ENCODE data around the gene SMAP2.
"Not testable (repeated sequence)": the region's sequence is repeated elsewhere in the genome, so short reads cannot be mapped to it uniquely, and the experiment has no call there.

The SMAP2 gene

DNA sequence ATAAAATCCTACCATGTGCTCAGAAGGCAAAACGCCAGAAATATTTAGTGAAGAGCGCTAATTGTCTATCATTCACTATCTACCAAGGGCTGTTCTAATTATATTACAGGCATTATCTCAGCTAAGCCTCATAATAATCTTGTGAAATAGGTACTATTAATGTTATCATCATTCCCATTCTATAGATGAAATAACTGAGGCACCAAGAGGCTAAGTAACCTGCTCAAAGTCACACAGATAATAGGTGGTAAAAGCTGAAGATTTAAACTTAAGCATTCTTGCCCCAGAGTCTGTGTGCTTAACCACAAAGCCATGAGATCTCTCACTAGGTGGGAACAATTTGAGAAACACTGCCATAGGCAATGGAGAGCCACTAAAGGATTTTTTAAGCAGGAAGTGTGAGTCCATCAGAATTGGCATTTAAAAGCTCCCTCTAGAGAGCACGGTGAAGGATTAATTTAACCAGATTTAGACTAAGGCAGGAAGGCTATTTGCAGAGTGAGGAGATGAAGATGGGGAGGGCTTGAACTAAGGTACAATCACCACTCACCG lies 1.7 kb upstream of the SMAP2 start:
- no peak for DNase-seq (ENCODE audit: low read depth in 2 of 3, low spot score in 1 of 3)

GRCh38 chr1:40372658-40373322 lies 737 bp upstream of the SMAP2 start:
- no peak for DNase-seq (ENCODE audit: low read depth in 2 of 3, low spot score in 1 of 3)

GRCh38 chr1:40377512-40377911 lies 4.0 kb downstream of the SMAP2 start:
- no peak for DNase-seq (ENCODE audit: low read depth in 2 of 3, low spot score in 1 of 3)

DNA sequence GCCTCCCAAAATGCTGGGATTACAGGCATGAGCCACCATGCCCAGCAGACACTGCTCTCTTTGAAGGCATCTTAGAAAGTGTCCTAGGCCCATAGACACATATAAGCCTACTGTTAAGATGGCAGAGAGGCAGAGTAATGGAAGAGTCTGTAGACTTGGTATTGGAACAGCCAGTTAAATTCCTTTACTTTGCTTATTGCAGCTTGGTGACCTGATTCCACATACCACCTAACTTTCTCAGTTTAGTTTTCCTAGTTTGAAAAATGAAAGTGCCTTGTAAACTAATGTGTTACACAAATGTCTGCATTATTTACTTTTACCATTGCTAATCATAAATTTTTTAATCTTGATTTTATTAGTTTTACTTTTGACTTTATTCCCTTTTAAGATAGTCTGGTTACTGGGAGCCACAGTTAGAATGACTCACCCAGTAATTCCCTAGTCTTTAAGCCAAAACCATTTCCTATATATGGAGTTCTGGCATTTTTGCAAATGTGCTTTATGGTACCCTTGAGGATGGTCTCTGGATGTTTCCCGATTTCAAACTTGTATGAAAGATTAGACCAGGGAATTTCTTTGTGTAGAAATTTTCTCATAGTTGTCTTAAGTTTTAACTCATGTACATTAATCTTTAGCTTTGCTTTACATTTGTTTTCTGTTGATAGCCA lies 6.4 kb downstream of the SMAP2 start:
- DNase-seq (ENCODE audit: low read depth in 2 of 3, low spot score in 1 of 3): no peak

GRCh38 chr1:40380817-40381216 lies 7.3 kb downstream of the SMAP2 start:
- no peak for DNase-seq (ENCODE audit: low read depth in 2 of 3, low spot score in 1 of 3)

DNA sequence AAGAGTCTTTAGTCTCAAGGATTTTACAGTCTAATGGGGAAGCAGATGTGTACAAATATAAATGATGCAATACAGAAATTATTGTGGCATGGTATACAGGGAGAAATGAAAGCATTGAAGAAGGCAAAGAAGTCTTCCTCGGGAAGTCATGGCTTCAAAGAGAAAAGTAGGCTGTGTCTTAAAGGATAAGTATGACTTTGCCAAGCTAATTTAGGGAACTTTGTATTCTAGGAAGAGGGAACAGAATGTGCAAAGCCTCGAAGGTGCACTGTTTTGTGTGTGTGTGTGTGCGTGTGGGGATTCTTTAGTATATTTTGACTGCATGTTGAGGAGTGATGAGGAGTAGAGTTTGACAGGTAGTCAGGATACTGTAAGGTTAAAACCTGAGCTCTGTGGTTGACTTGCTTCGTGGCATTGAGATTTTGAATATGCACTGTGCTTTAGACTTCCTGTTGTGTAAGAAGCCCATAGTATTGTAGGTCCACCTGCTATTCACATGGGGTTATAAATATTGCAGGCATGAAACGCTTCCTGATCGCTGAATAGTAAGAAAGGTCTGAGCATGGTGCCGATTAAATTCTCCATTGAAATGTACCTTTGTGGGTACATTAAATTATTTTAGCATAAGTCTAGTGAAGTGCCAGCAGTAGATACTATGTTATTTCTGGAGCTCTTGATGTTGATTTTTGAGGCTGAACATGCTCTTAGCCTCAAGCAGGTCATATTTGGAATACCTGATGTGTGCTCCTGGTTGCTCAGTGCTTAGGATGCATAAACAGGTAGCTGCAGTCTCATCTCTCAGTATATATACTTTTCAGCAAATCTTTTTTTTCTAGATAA lies 8.0 kb downstream of the SMAP2 start:
- DNase-seq (ENCODE audit: low read depth in 2 of 3, low spot score in 1 of 3): no peak

GRCh38 chr1:40382108-40382460 lies 8.6 kb downstream of the SMAP2 start:
- DNase-seq (ENCODE audit: low read depth in 2 of 3, low spot score in 1 of 3): no peak

GRCh38 chr1:40382601-40383000 lies 9.1 kb downstream of the SMAP2 start:
- DNase-seq (ENCODE audit: low read depth in 2 of 3, low spot score in 1 of 3): no peak

DNA sequence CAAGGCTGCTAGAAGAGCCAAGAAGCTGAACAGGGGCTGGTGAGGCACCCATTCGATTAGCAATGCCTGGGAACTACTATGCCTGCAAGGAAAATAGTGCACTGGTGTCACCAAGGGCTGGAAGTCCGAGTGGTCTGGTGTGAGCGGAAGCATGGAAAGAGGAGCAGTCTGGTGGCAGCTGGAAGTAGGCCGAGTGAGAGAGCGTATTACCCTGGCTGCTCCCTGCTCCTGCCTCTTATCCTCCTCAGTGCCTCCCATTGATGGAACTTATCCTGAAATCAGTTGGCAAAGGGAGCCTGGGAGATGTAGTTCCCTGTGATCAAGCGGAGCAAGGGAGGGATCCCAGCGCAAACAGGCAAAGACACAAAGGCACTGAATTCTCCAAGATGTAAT lies 9.6 kb downstream of the SMAP2 start:
- DNase-seq (ENCODE audit: low read depth in 2 of 3, low spot score in 1 of 3): no peak

GRCh38 chr1:40383488-40384412 lies 10.2 kb downstream of the SMAP2 start:
- DNase-seq (ENCODE audit: low read depth in 2 of 3, low spot score in 1 of 3): no peak

- no peak for DNase-seq (ENCODE audit: low read depth in 2 of 3, low spot score in 1 of 3)
Observed at GRCh38 chr1:40384413-40384762, 10.9 kb downstream of the SMAP2 start.

DNA sequence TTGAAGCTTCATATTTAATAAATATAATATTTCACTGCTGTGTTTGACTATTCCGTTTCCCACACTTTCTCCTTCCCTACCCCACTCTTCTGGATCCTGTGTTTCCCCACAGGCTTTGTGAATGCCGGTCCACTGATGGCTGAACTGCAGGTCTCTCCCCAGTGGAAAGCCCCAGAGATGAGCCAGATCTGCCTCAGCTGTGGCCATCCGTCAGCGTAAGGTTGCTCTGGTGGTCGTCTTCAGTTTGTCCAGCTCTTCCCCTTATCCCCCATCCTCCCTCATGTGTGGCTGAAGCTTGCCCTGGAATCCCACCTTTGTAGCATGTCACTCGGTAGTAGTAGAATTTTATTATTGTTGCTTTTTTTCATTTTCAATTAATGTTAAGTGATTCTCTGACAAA lies 11.4 kb downstream of the SMAP2 start:
- DNase-seq (ENCODE audit: low read depth in 2 of 3, low spot score in 1 of 3): no peak

DNA sequence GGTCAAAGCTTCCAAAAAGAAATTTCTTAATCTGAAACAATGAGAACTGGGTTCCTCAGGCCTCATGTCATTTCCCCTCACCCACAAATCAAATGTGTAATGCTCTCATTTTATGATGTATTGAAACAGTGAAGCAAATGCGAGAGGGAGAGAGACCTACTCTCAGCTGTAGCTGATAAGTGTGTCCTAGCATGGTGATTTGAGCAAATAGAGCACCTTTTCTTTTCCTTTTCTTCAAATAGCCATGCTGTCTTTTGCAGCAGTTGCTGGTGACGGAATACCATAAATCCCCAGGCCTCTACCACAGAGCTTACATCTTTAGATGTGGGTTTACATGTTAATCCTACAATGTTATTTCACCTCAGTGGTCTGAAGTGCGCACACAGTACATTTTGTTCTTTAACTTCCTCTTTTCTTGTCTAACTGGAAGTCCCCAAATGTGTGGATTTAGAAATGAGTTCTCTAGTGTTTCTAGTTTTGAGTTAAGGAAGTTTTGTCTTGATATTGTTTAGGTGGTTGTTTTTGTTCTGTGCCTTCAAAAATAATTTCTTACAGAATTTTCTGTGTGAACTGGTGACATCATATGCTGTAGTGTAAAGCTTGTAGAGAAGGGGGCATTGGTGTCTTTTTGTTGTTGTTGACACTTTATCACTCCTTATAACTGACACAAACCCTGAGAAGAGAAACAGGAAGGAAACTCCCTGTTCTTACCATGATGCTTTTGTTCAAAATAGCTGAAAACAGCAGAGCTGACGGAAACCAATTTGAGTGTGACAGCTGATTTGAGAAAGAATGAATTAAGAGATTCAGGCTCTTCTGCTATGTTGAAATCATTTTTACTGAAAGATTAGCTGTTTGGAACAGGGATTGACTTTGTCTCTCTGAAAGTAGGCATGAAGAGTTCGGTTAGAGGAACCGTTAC lies 12.2 kb downstream of the SMAP2 start:
- DNase-seq (ENCODE audit: low read depth in 2 of 3, low spot score in 1 of 3): peak; percentile 34 to 53 (median 42)

- DNase-seq (ENCODE audit: low read depth in 2 of 3, low spot score in 1 of 3): no peak
Observed at GRCh38 chr1:40386359-40386723, 12.8 kb downstream of the SMAP2 start.

- DNase-seq (ENCODE audit: low read depth in 2 of 3, low spot score in 1 of 3): no peak
Observed at GRCh38 chr1:40386796-40387195, 13.3 kb downstream of the SMAP2 start.

DNA sequence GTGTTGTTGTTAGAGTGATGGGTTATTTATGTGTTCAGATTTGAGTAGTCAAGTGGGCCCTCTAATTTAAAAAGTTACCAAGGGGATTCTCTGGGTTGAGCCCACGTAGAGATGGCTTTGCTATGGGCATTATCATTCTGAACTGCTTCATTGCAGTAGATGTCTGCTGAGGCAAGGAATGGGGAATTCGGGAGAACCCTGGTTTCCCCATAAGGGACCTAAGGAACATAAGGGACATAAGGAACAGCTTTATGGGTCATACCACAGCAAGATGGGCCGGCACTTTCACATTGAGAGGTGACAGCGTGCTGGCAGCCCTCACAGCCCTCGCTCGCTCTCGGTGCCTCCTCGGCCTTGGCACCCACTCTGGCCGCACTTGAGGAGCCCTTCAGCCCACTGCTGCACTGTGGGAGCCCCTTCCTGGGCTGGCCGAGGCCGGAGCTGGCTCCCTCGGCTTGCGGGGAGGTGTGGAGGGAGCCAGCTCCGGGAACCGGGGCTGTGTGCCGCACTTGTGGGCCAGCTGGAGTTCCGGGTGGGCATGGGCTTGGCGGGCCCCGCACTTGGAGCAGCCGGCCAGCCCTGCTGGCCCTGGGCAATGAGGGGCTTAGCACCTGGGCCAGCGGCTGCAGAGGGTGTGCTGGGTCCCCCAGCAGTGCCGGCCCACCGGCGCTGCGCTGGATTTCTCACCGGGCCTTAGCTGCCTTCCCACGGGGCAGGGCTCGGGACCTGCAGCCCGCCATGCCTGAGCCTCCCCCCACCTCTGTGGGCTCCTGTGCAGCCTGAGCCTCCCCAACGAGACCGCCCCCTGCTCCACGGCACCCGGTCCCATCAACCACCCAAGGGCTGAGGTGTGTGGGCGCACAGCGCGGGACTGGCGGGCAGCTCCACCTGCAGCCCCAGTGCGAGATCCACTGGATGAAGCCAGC lies 14.1 kb downstream of the SMAP2 start:
- not testable (repeated sequence) for DNase-seq (ENCODE audit: low read depth in 2 of 3, low spot score in 1 of 3)

- DNase-seq (ENCODE audit: low read depth in 2 of 3, low spot score in 1 of 3): not testable (repeated sequence)
Observed at GRCh38 chr1:40388456-40389321, 15.2 kb downstream of the SMAP2 start.

DNA sequence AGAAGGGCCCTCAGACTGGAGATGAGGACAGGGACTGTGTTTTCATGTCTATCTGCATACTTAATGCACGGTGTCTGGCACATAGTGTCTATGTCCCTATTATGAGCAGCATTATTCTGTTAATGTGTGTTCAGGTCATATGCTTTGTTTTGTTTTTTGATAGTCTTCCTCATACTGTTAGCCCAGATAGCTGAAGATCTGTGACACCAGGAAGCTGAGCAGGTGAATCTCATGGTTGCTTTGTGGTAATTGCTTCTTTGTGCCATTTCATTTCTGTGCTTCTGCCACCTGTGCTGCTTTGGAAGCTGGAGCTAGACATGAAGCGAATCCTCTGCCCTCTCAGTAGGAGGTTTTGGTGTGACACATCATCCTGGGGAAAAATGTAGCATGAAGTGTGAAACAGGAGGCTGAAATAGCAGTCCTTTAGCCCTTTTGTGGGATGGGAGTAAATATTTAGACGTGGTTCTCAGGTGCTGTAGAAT lies 15.8 kb downstream of the SMAP2 start:
- no peak for DNase-seq (ENCODE audit: low read depth in 2 of 3, low spot score in 1 of 3)
